ENCODE data around the gene NXPH1. TPM values are rescaled to one million over a fixed set of nuclear protein-coding genes. Genes with fewer than 3 reads are reported as not detected.

NXPH1 gene
- total RNA-seq, 1 donor from 2014 or later = not detected

GRCh38 chr7:8411103-8411502 is 22.3 kb upstream of the NXPH1 start:
- Mint-ChIP-seq H3K27ac (ENCODE audit: unreplicated experiment) (no peak overlapping the region), H3K36me3 (ENCODE audit: low read depth) (no peaks in the 10 kb centered on the region), H3K27me3 (ENCODE audit: low read depth) (peaks cover 5% of the 10 kb centered on the region), H3K4me1 (ENCODE audit: low read depth) (no peaks in the 10 kb centered on the region), H3K4me3 (ENCODE audit: unreplicated experiment) (no peak overlapping the region), H3K9me3 (ENCODE audit: low read depth) (no peaks in the 10 kb centered on the region)
- no peak for DNase-seq (ENCODE audit: low spot score)
- TF ChIP-seq, protein P1, sequence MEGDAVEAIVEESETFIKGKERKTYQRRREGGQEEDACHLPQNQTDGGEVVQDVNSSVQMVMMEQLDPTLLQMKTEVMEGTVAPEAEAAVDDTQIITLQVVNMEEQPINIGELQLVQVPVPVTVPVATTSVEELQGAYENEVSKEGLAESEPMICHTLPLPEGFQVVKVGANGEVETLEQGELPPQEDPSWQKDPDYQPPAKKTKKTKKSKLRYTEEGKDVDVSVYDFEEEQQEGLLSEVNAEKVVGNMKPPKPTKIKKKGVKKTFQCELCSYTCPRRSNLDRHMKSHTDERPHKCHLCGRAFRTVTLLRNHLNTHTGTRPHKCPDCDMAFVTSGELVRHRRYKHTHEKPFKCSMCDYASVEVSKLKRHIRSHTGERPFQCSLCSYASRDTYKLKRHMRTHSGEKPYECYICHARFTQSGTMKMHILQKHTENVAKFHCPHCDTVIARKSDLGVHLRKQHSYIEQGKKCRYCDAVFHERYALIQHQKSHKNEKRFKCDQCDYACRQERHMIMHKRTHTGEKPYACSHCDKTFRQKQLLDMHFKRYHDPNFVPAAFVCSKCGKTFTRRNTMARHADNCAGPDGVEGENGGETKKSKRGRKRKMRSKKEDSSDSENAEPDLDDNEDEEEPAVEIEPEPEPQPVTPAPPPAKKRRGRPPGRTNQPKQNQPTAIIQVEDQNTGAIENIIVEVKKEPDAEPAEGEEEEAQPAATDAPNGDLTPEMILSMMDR (IDR thresholded peaks at IDR 0.05) = no peak

DNA sequence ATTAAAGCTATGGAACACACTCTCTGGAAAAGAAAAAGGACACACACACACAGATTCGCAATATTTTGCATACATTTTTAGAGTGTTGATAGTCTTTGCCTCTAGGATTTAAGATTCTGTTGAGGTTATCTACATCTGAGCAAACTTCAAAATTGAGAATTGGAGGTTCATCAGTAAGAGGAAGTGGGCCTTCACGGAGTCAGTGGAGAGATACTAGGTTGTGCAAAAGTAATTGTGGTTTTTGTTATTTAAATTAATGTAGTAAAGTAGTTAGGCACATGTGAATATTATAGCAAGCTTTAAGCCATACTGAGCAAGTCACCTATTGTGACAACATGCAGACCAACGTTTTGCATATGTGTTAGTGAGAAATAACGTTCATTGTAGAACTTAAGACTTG is 19.8 kb upstream of the NXPH1 start:
- Mint-ChIP-seq H3K36me3 (ENCODE audit: low read depth) (no peaks in the 10 kb centered on the region), H3K9me3 (ENCODE audit: low read depth) (no peaks in the 10 kb centered on the region), H3K27ac (ENCODE audit: unreplicated experiment) (no peak overlapping the region), H3K4me3 (ENCODE audit: unreplicated experiment) (no peak overlapping the region), H3K27me3 (ENCODE audit: low read depth) (peaks cover 2% of the 10 kb centered on the region), H3K4me1 (ENCODE audit: low read depth) (no peaks in the 10 kb centered on the region)
- DNase-seq (ENCODE audit: low spot score) = no peak
- TF ChIP-seq, protein P1 (IDR thresholded peaks at IDR 0.05) = no peak

DNA sequence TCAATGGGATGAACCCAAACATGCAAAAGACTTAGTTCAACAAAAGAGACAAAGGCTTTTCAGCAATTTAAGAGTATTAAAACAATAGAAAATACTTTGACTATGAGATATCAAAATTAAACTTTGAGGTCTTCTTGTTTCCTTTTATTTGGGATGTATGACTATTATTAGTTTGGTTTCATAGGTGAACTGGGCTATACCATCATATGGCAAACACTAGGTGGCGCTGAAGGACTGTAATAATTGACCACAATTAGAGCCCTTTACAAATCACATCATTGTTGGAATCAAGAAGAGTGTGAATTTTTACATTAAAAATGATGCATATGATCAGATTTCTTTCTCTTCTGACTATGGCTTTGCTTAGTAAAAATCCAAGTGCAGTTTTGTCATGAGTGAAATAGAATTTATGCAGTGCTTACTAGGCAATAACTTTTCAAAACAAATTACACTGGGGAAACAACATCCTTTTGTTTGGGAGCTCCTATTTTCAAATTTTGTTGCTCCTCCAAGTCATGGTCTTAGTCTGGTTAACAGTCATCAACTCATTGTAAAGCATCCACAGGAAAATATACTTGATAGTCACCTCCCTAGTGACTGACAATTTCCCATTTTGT is 14.7 kb upstream of the NXPH1 start:
- H3K27me3 Mint-ChIP-seq (ENCODE audit: low read depth) = peaks cover 3% of the 10 kb centered on the region
- H3K27ac Mint-ChIP-seq (ENCODE audit: unreplicated experiment) = no peak overlapping the region
- DNase-seq (ENCODE audit: low spot score) = no peak
- no peaks in the 10 kb centered on the region for H3K4me1 Mint-ChIP-seq (ENCODE audit: low read depth)
- TF ChIP-seq, protein P1 (IDR thresholded peaks at IDR 0.05) = peak; percentile 92
- no peak overlapping the region for H3K4me3 Mint-ChIP-seq (ENCODE audit: unreplicated experiment)
- no peaks in the 10 kb centered on the region for H3K9me3 Mint-ChIP-seq (ENCODE audit: low read depth)
- H3K36me3 Mint-ChIP-seq (ENCODE audit: low read depth) = no peaks in the 10 kb centered on the region

- Mint-ChIP-seq H3K4me3 (ENCODE audit: unreplicated experiment) (no peak overlapping the region), H3K36me3 (ENCODE audit: low read depth) (no peaks in the 10 kb centered on the region), H3K27me3 (ENCODE audit: low read depth) (peaks cover 2% of the 10 kb centered on the region), H3K4me1 (ENCODE audit: low read depth) (no peaks in the 10 kb centered on the region), H3K27ac (ENCODE audit: unreplicated experiment) (no peak overlapping the region), H3K9me3 (ENCODE audit: low read depth) (no peaks in the 10 kb centered on the region)
- DNase-seq (ENCODE audit: low spot score) = no peak
- TF ChIP-seq, protein P1 (IDR thresholded peaks at IDR 0.05) = no peak
Observed at GRCh38 chr7:8422177-8422576, 11.2 kb upstream of the NXPH1 start.

DNA sequence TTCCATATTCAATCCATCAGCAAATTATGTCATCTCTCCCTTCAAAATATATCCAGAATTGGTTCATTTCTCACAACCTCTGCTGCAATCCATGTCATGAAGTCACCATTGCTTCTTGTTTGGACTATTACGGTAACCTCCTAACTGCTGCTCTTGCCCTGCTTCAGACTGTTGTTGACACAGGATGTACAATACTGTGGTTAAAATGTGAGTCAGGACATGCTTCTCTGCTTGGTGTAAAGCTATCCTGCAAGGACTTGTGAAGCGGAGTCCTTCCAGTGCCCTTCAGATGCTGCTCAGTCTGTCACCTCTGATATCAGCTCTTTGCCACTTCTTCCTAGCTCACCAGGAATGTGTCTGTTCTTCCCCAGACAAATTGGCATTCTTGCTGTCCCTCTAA is 10.4 kb upstream of the NXPH1 start:
- H3K27ac Mint-ChIP-seq (ENCODE audit: unreplicated experiment) = no peak overlapping the region
- TF ChIP-seq, protein P1 (IDR thresholded peaks at IDR 0.05) = no peak
- no peaks in the 10 kb centered on the region for H3K4me1 Mint-ChIP-seq (ENCODE audit: low read depth)
- no peak for DNase-seq (ENCODE audit: low spot score)
- no peaks in the 10 kb centered on the region for H3K9me3 Mint-ChIP-seq (ENCODE audit: low read depth)
- no peak overlapping the region for H3K4me3 Mint-ChIP-seq (ENCODE audit: unreplicated experiment)
- H3K36me3 Mint-ChIP-seq (ENCODE audit: low read depth) = no peaks in the 10 kb centered on the region
- H3K27me3 Mint-ChIP-seq (ENCODE audit: low read depth) = peaks cover 2% of the 10 kb centered on the region

All from chondrocyte (in vitro differentiated cells).